Natural killer cell (primary cell): Measurements from ENCODE around the gene HMGCS2. TPM values are rescaled to one million over a fixed set of nuclear protein-coding genes. Genes with fewer than 3 reads are reported as not detected.

Experiments
- ATAC-seq, 3 donors: fragments of 150-1000 bp in 2 of 3; fragments of 200-7000 bp in 1 of 3; cut with Tn5 transposase; 1 replicate in 1 of 3; 2 replicates in 2 of 3; pipeline ENCODE4 v1.10.0; 2021; ENCODE audit warnings: mild to moderate bottlenecking in 2 of 3, moderate library complexity in 2 of 3
- DNase-seq, 2 donors: peaks; one replicate each; pipeline versions ENCODE4 v3.0.0 to v3.0.0-alpha.2; 2013 to 2021; ENCODE audit warnings: mixed read lengths in 1 of 2
- H3K27ac ChIP-seq: one replicate; pipeline ENCODE4 v1.5.1; 2013; ENCODE audit warnings: mild to moderate bottlenecking, low read length
- H3K27me3 ChIP-seq: one replicate; pipeline ENCODE4 v1.6.1; 2013; ENCODE audit warnings: low read length; ENCODE audit not compliant: control insufficient read depth, insufficient read depth
- H3K36me3 ChIP-seq: one replicate; pipeline ENCODE4 v1.6.1; 2013; ENCODE audit warnings: low read length; ENCODE audit not compliant: control insufficient read depth, insufficient read depth
- H3K4me1 ChIP-seq: one replicate; pipeline ENCODE4 v1.6.1; 2013; ENCODE audit warnings: low read length; ENCODE audit not compliant: control insufficient read depth, insufficient read depth
- H3K4me3 ChIP-seq: one replicate; pipeline ENCODE4 v1.5.1; 2013; ENCODE audit warnings: low read length
- H3K9me3 ChIP-seq: one replicate; pipeline ENCODE4 v1.6.1; 2013; ENCODE audit warnings: low read length; ENCODE audit not compliant: control insufficient read depth, insufficient read depth
- H3K27ac Mint-ChIP-seq, 2 donors: one replicate each; pipeline ENCODE4 v1.8.0; 2022; ENCODE audit warnings: mild to moderate bottlenecking in 2 of 2, mixed read lengths in 2 of 2, moderate library complexity in 1 of 2
- H3K27me3 Mint-ChIP-seq, 2 donors: one replicate each; pipeline ENCODE4 v1.8.0; 2022; ENCODE audit warnings: low read depth in 2 of 2, mixed read lengths in 2 of 2
- H3K36me3 Mint-ChIP-seq: one replicate; pipeline ENCODE4 v1.8.0; 2022; ENCODE audit warnings: mixed read lengths
- H3K4me1 Mint-ChIP-seq, 2 donors: one replicate each; pipeline ENCODE4 v1.8.0; 2022; ENCODE audit warnings: mixed read lengths in 2 of 2
- H3K4me3 Mint-ChIP-seq: one replicate; pipeline ENCODE4 v1.8.0; 2022; ENCODE audit warnings: mild to moderate bottlenecking, moderate library complexity, mixed read lengths
- H3K9me3 Mint-ChIP-seq, 2 donors: one replicate each; pipeline ENCODE4 v1.8.0; 2022; ENCODE audit warnings: mixed read lengths in 2 of 2
- CTCF ChIP-seq: fragments of 200-600 bp; IDR thresholded peaks from one replicate; pipeline ENCODE4 v1.8.0; 2022; ENCODE audit warnings: antibody characterized with exemption
- WGBS: methylation state at CpG from one replicate; pipeline ENCODE4 v1.1.7; 2013; ENCODE audit warnings: missing lambda C conversion rate; ENCODE audit not compliant: insufficient coverage; 5-methylcytosine and 5-hydroxymethylcytosine counted together
- intact Hi-C: fragments of 100-400 bp; cut with micrococcal nuclease; formaldehyde crosslinking; loops from one replicate; pipeline ENCODE4 v1.14.2; 2022
- total RNA-seq, 4 donors: library from RNA; stranded (reverse); fragments of 120-200 nt in 1 of 4; gene quantifications; one replicate each; pipeline versions ENCODE4 v1.2.3 to v1.2.4, GENCODE V29; 2013 to 2022

The HMGCS2 gene
- not detected for total RNA-seq
- total RNA-seq (2013) = not detected

- ATAC-seq = no peak
- no peaks in the 10 kb centered on the region for H3K4me1 ChIP-seq
- no peak within 1 kb of the TSS for H3K4me3 ChIP-seq
- no peak for TF ChIP-seq CTCF
- no peak within 1 kb of the TSS for H3K4me3 Mint-ChIP-seq
- peaks cover 3% of the 10 kb centered on the region for H3K27me3 ChIP-seq
- intact Hi-C loops = no loop called here
- no peaks in the 10 kb centered on the region for H3K4me1 Mint-ChIP-seq
- 80% methylated on average over 8 of the region's 8 CpGs for WGBS
- H3K9me3 Mint-ChIP-seq = no peaks in the 10 kb centered on the region
- H3K27ac ChIP-seq = no peak within 1 kb of the TSS
- H3K27ac Mint-ChIP-seq = no peak within 1 kb of the TSS
- peaks cover 16 to 17% of the 10 kb centered on the region in 2 donors for H3K27me3 Mint-ChIP-seq
- H3K9me3 ChIP-seq = no peaks in the 10 kb centered on the region
- DNase-seq = no peak
- H3K36me3 Mint-ChIP-seq = no peaks in the 10 kb centered on the region
- H3K36me3 ChIP-seq = no peaks in the 10 kb centered on the region
Measured at GRCh38 chr1:119768778-119769177, at the start of gene HMGCS2. Gene HMGCS2, minus strand, starts transcription at chr1:119768905. Its CDS starts 61 bp downstream, at chr1:119768844.

- Histone ChIP-seq H3K27me3 (peaks cover 6% of the 10 kb centered on the region), H3K36me3 (no peaks in the 10 kb centered on the region), H3K4me1 (no peaks in the 10 kb centered on the region), H3K9me3 (no peaks in the 10 kb centered on the region), H3K27ac (no peak overlapping the region), H3K4me3 (no peak overlapping the region)
- DNase-seq (no peak), ATAC-seq (no peak)
- Mint-ChIP-seq H3K36me3 (no peaks in the 10 kb centered on the region), H3K27me3 (peaks cover 15 to 42% of the 10 kb centered on the region in 2 donors), H3K27ac (no peak overlapping the region), H3K4me1 (no peaks in the 10 kb centered on the region), H3K4me3 (no peak overlapping the region), H3K9me3 (peaks cover 0 to 3% of the 10 kb centered on the region in 2 donors)
- no peak for TF ChIP-seq CTCF
- 90% methylated on average over 2 of the region's 2 CpGs for WGBS
- intact Hi-C loops = no loop called here
Measured at GRCh38 chr1:119818181-119818580, 49.5 kb upstream of the HMGCS2 start.

GRCh38 chr1:119816407-119816806 is 47.7 kb upstream of the HMGCS2 start:
- 85% methylated on average over 2 of the region's 2 CpGs for WGBS
- no peak overlapping the region for H3K27ac Mint-ChIP-seq

More at GRCh38 chr1:119816407-119816806, 47.7 kb upstream of the HMGCS2 start:
- Mint-ChIP-seq H3K4me3 (no peak overlapping the region), H3K9me3 (peaks cover 0 to 3% of the 10 kb centered on the region in 2 donors), H3K4me1 (no peaks in the 10 kb centered on the region), H3K36me3 (no peaks in the 10 kb centered on the region), H3K27me3 (peaks cover 14 to 29% of the 10 kb centered on the region in 2 donors)
- Histone ChIP-seq H3K4me3 (no peak overlapping the region), H3K27me3 (no peaks in the 10 kb centered on the region), H3K4me1 (no peaks in the 10 kb centered on the region), H3K9me3 (no peaks in the 10 kb centered on the region), H3K27ac (no peak overlapping the region), H3K36me3 (no peaks in the 10 kb centered on the region)
- no peak for ATAC-seq
- no peak for TF ChIP-seq CTCF
- DNase-seq = no peak
- intact Hi-C loops = no loop called here
